Activated naive CD4-positive, alpha-beta T cell treated with anti-CD3 and anti-CD28 coated beads for 36 hours (primary cell): Measurements from ENCODE around the gene ASTN2. TPM values are rescaled to one million over a fixed set of nuclear protein-coding genes. Genes with fewer than 3 reads are reported as not detected.
"Not testable (repeated sequence)": the region's sequence is repeated elsewhere in the genome, so short reads cannot be mapped to it uniquely, and the experiment has no call there.

ENCODE experiments used
- CTCF ChIA-PET: fragments of 350-600 bp; sonication (Branson Sonifier 250); formaldehyde crosslinking; loops from one replicate; lab custom pipeline; 2021; ENCODE audit warnings: antibody characterized with exemption; lab: Charles Lee
- DNase-seq: peaks from one replicate; pipeline ENCODE4 v3.0.0-alpha.2; 2020
- H3K27ac Mint-ChIP-seq: one replicate; pipeline ENCODE4 v1.8.0; 2021; ENCODE audit warnings: mild to moderate bottlenecking, mixed read lengths
- H3K27me3 Mint-ChIP-seq: one replicate; pipeline ENCODE4 v1.8.0; 2021; ENCODE audit warnings: low read depth, mixed read lengths
- H3K36me3 Mint-ChIP-seq: one replicate; pipeline ENCODE4 v1.8.0; 2021; ENCODE audit warnings: low read depth, mixed read lengths
- H3K4me1 Mint-ChIP-seq: one replicate; pipeline ENCODE4 v1.8.0; 2021; ENCODE audit warnings: low read depth, mixed read lengths
- H3K4me3 Mint-ChIP-seq: one replicate; pipeline ENCODE4 v1.8.0; 2021; ENCODE audit warnings: mild to moderate bottlenecking, moderate library complexity, mixed read lengths
- H3K9me3 Mint-ChIP-seq: one replicate; pipeline ENCODE4 v1.8.0; 2021; ENCODE audit warnings: mixed read lengths
- intact Hi-C: fragments of 100-400 bp; cut with micrococcal nuclease; formaldehyde crosslinking; loops from one replicate; pipeline ENCODE4 v1.15.1; 2023
- total RNA-seq, 2 experiments: library from RNA; stranded (reverse); gene quantifications; one replicate each; pipeline ENCODE4 v1.2.3, GENCODE V29; 2021

Gene ASTN2
- total RNA-seq, 2 experiments from 2014 or later, result 6.0 to 6.6 TPM

DNA sequence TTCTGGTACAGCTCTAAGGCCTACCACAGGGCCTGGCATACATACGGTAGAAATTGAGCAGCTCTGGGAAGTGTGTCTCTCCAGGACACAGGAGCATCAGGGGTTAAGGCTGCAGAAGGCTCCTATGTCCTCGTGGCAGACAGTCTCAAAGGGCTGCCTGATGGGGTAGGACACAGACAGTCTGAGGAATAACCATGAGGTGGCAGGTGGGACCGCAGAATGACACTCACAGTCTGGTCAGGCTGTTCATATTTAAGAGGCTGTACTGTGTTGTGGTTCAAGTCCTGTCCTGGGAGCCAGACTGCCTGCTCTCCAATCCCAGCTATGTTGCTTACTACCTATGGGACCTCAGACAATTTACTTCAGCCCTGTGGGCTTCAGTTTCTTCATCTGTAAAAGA, 510.7 kb downstream of the ASTN2 start:
- no peak for DNase-seq
- H3K27me3 Mint-ChIP-seq, result peaks cover 4% of the 10 kb centered on the region

GRCh38 chr9:116901260-116901659, 513.6 kb downstream of the ASTN2 start:
- H3K4me1 Mint-ChIP-seq, result no peaks in the 10 kb centered on the region
- intact Hi-C loops, result no loop called here
- no peak overlapping the region for H3K27ac Mint-ChIP-seq
- CTCF ChIA-PET, result no interaction called here
- DNase-seq, result no peak
- no peaks in the 10 kb centered on the region for H3K36me3 Mint-ChIP-seq
- H3K9me3 Mint-ChIP-seq, result peaks cover 22% of the 10 kb centered on the region
- H3K27me3 Mint-ChIP-seq, result peaks cover 4% of the 10 kb centered on the region
- no peak overlapping the region for H3K4me3 Mint-ChIP-seq

More for the DNA sequence above, 510.7 kb downstream of the ASTN2 start:
- intact Hi-C loops, result no loop called here
- Mint-ChIP-seq H3K27ac (no peak overlapping the region), H3K4me1 (no peaks in the 10 kb centered on the region), H3K4me3 (no peak overlapping the region), H3K36me3 (no peaks in the 10 kb centered on the region), H3K9me3 (peaks cover 19% of the 10 kb centered on the region)
- CTCF ChIA-PET, result no interaction called here

GRCh38 chr9:116900543-116900942, 514.3 kb downstream of the ASTN2 start:
- Mint-ChIP-seq H3K9me3 (peaks cover 22% of the 10 kb centered on the region), H3K27me3 (peaks cover 4% of the 10 kb centered on the region), H3K27ac (no peak overlapping the region), H3K4me1 (no peaks in the 10 kb centered on the region), H3K36me3 (no peaks in the 10 kb centered on the region), H3K4me3 (no peak overlapping the region)
- DNase-seq, result no peak
- intact Hi-C loops, result no loop called here
- CTCF ChIA-PET, result no interaction called here

DNA sequence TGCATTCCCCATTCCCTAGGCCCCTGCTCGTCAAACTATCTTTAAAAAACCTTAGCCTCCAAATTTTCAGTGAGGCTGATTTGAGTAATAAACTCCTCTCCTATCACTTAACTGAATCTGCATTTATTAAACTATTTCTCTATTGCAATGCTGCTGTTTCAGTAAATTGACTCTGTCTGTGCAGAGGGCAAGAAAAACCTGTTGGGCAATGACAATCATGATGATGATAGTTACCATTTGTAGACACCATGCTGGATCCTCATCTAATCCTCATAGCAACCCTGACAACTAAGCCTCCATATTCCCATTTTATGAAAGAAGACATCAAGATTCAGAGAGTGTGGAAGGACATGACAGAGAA, 514.9 kb downstream of the ASTN2 start:
- no peak for DNase-seq
- peaks cover 4% of the 10 kb centered on the region for H3K27me3 Mint-ChIP-seq
- no peaks in the 10 kb centered on the region for H3K36me3 Mint-ChIP-seq
- intact Hi-C loops, result no loop called here
- H3K27ac Mint-ChIP-seq, result no peak overlapping the region
- CTCF ChIA-PET, result no interaction called here
- H3K9me3 Mint-ChIP-seq, result peaks cover 22% of the 10 kb centered on the region
- no peak overlapping the region for H3K4me3 Mint-ChIP-seq
- no peaks in the 10 kb centered on the region for H3K4me1 Mint-ChIP-seq

DNA sequence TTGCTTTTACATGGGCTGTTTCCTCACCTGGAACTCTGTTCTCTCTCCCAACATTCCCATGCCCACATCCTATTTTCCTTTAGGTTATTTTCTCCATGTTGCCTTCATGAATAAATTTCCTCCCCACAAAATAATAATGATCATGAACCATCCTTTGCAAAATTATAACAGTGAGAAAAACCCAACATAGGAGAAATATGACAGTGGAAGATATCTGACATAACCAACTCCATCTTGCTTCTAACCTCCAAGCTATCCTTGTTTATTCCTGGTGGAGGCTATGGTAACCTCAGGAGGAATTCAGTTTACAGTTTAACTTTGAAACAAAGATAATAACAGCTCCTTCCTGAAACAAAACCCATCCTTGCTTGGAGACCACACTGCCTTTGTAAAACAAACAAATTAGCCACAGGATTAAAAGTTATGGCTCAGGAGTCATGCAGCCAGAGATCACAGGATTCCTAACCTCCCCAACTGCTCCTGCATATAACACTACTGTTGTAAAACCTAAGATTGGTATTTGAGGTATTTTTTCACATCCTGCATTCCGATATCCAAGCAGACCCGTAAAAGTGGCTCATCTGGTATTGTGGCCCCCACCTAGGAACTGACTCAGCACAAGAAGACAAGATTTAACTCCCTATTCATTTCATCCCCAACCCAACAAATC, 515.4 kb downstream of the ASTN2 start:
- peaks cover 4% of the 10 kb centered on the region for H3K27me3 Mint-ChIP-seq
- H3K36me3 Mint-ChIP-seq, result no peaks in the 10 kb centered on the region
- H3K9me3 Mint-ChIP-seq, result peaks cover 22% of the 10 kb centered on the region
- no peak overlapping the region for H3K4me3 Mint-ChIP-seq
- no peak for DNase-seq
- H3K27ac Mint-ChIP-seq, result no peak overlapping the region
- CTCF ChIA-PET, result no interaction called here
- no peaks in the 10 kb centered on the region for H3K4me1 Mint-ChIP-seq
- intact Hi-C loops, result no loop called here

DNA sequence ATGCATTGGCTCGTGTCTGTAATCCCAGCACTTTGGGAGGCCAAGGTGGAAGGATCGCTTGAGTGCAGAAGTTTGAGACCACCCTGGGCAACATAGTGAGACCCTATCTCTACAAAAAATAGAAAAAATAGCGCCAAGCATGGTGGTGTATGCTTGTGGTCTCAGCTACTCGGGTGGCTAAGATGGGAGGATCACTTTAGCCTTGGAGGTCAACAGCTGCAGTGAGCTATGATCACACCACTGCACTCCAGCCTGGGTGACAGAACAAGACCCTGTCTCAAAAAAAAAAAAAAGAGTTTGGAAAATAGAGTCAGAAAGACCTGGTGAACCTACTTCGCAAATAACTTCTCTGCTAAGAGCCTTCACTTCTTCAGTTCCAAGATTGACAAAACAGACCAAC, 516.7 kb downstream of the ASTN2 start:
- DNase-seq, H3K27ac Mint-ChIP-seq, intact Hi-C loops, CTCF ChIA-PET, H3K4me3 Mint-ChIP-seq, H3K4me1 Mint-ChIP-seq, H3K27me3 Mint-ChIP-seq, H3K36me3 Mint-ChIP-seq: not testable (repeated sequence)
- H3K9me3 Mint-ChIP-seq, result peaks cover 20% of the 10 kb centered on the region

- Mint-ChIP-seq H3K27ac (no peak overlapping the region), H3K4me1 (no peaks in the 10 kb centered on the region), H3K9me3 (peaks cover 16% of the 10 kb centered on the region), H3K27me3 (peaks cover 2% of the 10 kb centered on the region), H3K36me3 (no peaks in the 10 kb centered on the region), H3K4me3 (no peak overlapping the region)
- intact Hi-C loops, result no loop called here
- no peak for DNase-seq
- CTCF ChIA-PET, result no interaction called here
These were observed 517.7 kb downstream of the ASTN2 start for GRCh38 chr9:116897201-116897600.

- no peaks in the 10 kb centered on the region for H3K4me1 Mint-ChIP-seq
- H3K27ac Mint-ChIP-seq, result no peak overlapping the region
- DNase-seq, result no peak
- H3K36me3 Mint-ChIP-seq, result no peaks in the 10 kb centered on the region
- H3K27me3 Mint-ChIP-seq, result peaks cover 2% of the 10 kb centered on the region
- CTCF ChIA-PET, result no interaction called here
- intact Hi-C loops, result no loop called here
- no peak overlapping the region for H3K4me3 Mint-ChIP-seq
- H3K9me3 Mint-ChIP-seq, result peaks cover 14% of the 10 kb centered on the region
These were observed 518.9 kb downstream of the ASTN2 start for GRCh38 chr9:116895961-116896360.

- Mint-ChIP-seq H3K9me3 (peaks cover 3% of the 10 kb centered on the region), H3K27ac (no peak overlapping the region), H3K27me3 (no peaks in the 10 kb centered on the region), H3K36me3 (no peaks in the 10 kb centered on the region), H3K4me1 (no peaks in the 10 kb centered on the region), H3K4me3 (no peak overlapping the region)
- CTCF ChIA-PET, result no interaction called here
- DNase-seq, result no peak
- intact Hi-C loops, result no loop called here
These were observed 523.4 kb downstream of the ASTN2 start for GRCh38 chr9:116891424-116891823.

- H3K27ac Mint-ChIP-seq, H3K9me3 Mint-ChIP-seq, H3K4me3 Mint-ChIP-seq, H3K4me1 Mint-ChIP-seq, H3K36me3 Mint-ChIP-seq, DNase-seq, intact Hi-C loops, H3K27me3 Mint-ChIP-seq, CTCF ChIA-PET: not testable (repeated sequence)
These were observed 526.4 kb downstream of the ASTN2 start for GRCh38 chr9:116888476-116888875.

GRCh38 chr9:116888066-116888465, 526.8 kb downstream of the ASTN2 start:
- intact Hi-C loops, result no loop called here
- H3K27ac Mint-ChIP-seq, result no peak overlapping the region
- no peak overlapping the region for H3K4me3 Mint-ChIP-seq
- no peaks in the 10 kb centered on the region for H3K36me3 Mint-ChIP-seq
- H3K27me3 Mint-ChIP-seq, result no peaks in the 10 kb centered on the region
- no peaks in the 10 kb centered on the region for H3K4me1 Mint-ChIP-seq
- H3K9me3 Mint-ChIP-seq, result peaks cover 3% of the 10 kb centered on the region
- no peak for DNase-seq
- CTCF ChIA-PET, result no interaction called here

DNA sequence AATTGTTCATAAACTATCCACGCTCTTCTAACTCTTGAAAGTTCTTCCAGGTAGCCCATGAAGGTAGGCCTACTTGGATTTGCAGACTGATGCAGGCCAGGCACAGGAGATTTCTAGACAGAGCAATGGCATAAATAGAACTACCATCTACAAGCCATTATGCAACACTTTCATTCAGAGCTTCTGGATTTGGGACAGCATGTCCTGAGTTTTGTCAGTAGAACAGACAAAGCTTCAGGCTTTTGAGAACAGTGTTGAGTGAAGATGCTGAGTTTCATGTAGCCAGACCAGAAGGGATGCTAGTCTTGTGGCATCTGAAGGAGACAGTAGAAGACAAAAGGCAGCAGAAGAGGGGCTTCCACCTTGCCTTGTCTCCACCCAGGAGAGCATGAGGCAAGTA, 531.2 kb downstream of the ASTN2 start:
- intact Hi-C loops, result no loop called here
- DNase-seq, result no peak
- CTCF ChIA-PET, result interaction anchor here (0.5 kb wide), 1 partner anchor 1831 kb away, joined by 3 read pairs; no protein-coding TSS in a partner anchor

DNA sequence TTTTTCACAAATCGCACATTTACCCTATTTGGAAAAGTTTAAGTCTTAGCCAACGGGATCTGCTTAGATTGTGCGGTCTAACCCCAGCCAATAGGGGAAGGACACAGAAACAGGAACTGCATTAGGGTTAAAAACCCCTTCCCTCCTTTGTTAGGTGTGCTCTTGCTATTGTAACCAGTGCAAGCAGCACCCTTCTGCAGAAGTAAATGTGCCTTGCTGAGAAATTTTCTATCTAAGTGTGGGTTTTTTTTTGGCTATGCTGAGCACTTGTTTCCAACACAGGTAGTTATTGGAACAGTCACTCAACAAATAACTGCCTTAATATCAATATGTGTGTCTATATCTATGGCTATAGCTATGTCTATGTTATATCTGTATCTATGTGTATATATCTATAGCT, 537.8 kb downstream of the ASTN2 start:
- intact Hi-C loops, result no loop called here
- H3K9me3 Mint-ChIP-seq, result peaks cover 21% of the 10 kb centered on the region
- H3K27ac Mint-ChIP-seq, result no peak overlapping the region
- peaks cover 5% of the 10 kb centered on the region for H3K27me3 Mint-ChIP-seq
- no peak overlapping the region for H3K4me3 Mint-ChIP-seq
- CTCF ChIA-PET, result no interaction called here
- no peak for DNase-seq
- peaks cover 3% of the 10 kb centered on the region for H3K36me3 Mint-ChIP-seq
- H3K4me1 Mint-ChIP-seq, result no peaks in the 10 kb centered on the region

More for the DNA sequence above, 531.2 kb downstream of the ASTN2 start:
- no peak overlapping the region for H3K27ac Mint-ChIP-seq
- peaks cover 5% of the 10 kb centered on the region for H3K9me3 Mint-ChIP-seq
- H3K4me1 Mint-ChIP-seq, result no peaks in the 10 kb centered on the region
- H3K4me3 Mint-ChIP-seq, result no peak overlapping the region
- H3K27me3 Mint-ChIP-seq, result peaks cover 2% of the 10 kb centered on the region
- no peaks in the 10 kb centered on the region for H3K36me3 Mint-ChIP-seq
